Adrenal gland (tissue), 12 donors: ENCODE results near the gene NOL4L. TPM values are rescaled to one million over a fixed set of nuclear protein-coding genes. Genes with fewer than 3 reads are reported as not detected.

Experiments
- DNase-seq, 7 donors: peaks; one replicate each; pipeline ENCODE4 v3.0.0-alpha.2; 2019 to 2020
- H3K27ac ChIP-seq, 5 donors: fragments of 200-600 bp; sonication (generic) in 4 of 5; 1 replicate in 3 of 5; 2 replicates in 2 of 5; pipeline versions ENCODE4 v1.5.1 to v1.8.0; 2016 to 2020; ENCODE audit warnings: mild to moderate bottlenecking in 1 of 5
- H3K27me3 ChIP-seq: fragments of 200-600 bp; 2 replicates; pipeline ENCODE4 v1.8.0; 2021
- H3K36me3 ChIP-seq, 2 donors: fragments of 200-600 bp; replicated peaks in 1 of 2; 1 replicate in 1 of 2; 2 replicates in 1 of 2; pipeline versions ENCODE4 v1.5.1 to v1.8.0; 2018 to 2022
- H3K4me1 ChIP-seq, 2 donors: fragments of 200-600 bp; replicated peaks in 1 of 2; 1 replicate in 1 of 2; 2 replicates in 1 of 2; pipeline versions ENCODE4 v1.5.1 to v1.8.0; 2018 to 2021
- H3K4me3 ChIP-seq, 4 donors: fragments of 200-600 bp; sonication (generic) in 3 of 4; one replicate each; pipeline ENCODE4 v1.5.1; 2016 to 2018
- H3K9me3 ChIP-seq, 3 donors: fragments of 200-600 bp; sonication (generic) in 1 of 3; replicated peaks in 1 of 3; 1 replicate in 2 of 3; 2 replicates in 1 of 3; pipeline versions ENCODE4 v1.5.1 to v1.8.0; 2016 to 2021
- CTCF ChIP-seq, 6 experiments: fragments of 450-650 bp in 4 of 6; fragments of 200-600 bp in 2 of 6; sonication (generic) in 1 of 6; IDR thresholded peaks; 1 replicate in 5 of 6; 2 replicates in 1 of 6; pipeline versions ENCODE4 v1.5.1 to v1.8.0; 2016 to 2021; ENCODE audit warnings: antibody characterized with exemption in 6 of 6, mild to moderate bottlenecking in 2 of 6, moderate library complexity in 1 of 6
- POLR2A ChIP-seq, 2 donors: fragments of 450-650 bp; IDR thresholded peaks; one replicate each; pipeline ENCODE4 v1.6.1; 2017; ENCODE audit warnings: antibody characterized with exemption in 2 of 2, mild to moderate bottlenecking in 2 of 2, moderate library complexity in 1 of 2
- WGBS, 4 donors: extraction: QIAGEN DNeasy Blood & Tissue Kit in 2 of 4; methylation state at CpG; one replicate each; pipeline versions ENCODE4 v1.1.5 to v1.1.7; 2013 to 2017; 5-methylcytosine and 5-hydroxymethylcytosine counted together
- intact Hi-C, 2 donors: fragments of 100-400 bp; cut with DNase I; formaldehyde crosslinking; loops; one replicate each; pipeline versions ENCODE4 v1.14.1 to v1.15.0; 2022 to 2023
- polyA plus RNA-seq, 3 donors: library from polyadenylated mRNA; stranded (reverse); fragments of 200-250 nt in 2 of 3; fragments of 350-450 nt in 1 of 3; fragmentation: Illumina TruSeq in 1 of 3; extraction: RNeasy Lipid Tissue Mini Kit (QIAGEN cat#74804) in 1 of 3; gene quantifications; one replicate each; pipeline ENCODE4 v1.2.3, GENCODE V29; 2013 to 2014
- total RNA-seq, 9 donors: library from RNA; depleted of rRNA in 4 of 9; stranded (reverse); fragments of >200 nt in 4 of 9; fragments of 120-200 nt in 1 of 9; fragmentation: NEBNext Ultra II Directional in 1 of 9; extraction: Animal tissue kit (Norgen Biotek cat#: 25700) in 1 of 9; gene quantifications; one replicate each; pipeline versions ENCODE4 v1.1.0 to v1.2.4, GENCODE V29; 2013 to 2023
- donor health status: healthy with polysubstance abuse.
- donor health status: Bipolar disorder and iron deficiency.
- donor health status: DM: yes; HTN: yes; CAD: no.
- donor health status: DM: no; HTN: no; CAD: no.
- donor health status: DM: no; HTN: no; CAD: no.
- donor health status: DM: yes; HTN: yes; CAD: no.

Gene NOL4L
- total and polyA plus RNA-seq, 12 donors = 6.4 to 30.4 (median 15.7) TPM

- DNase-seq = no peak
- no peaks in the 10 kb centered on the region for H3K9me3 ChIP-seq
- WGBS, 4 donors = 68 to 87% (median 75%) methylated on average over 3 to 17 of the region's 17 CpGs
- H3K27ac ChIP-seq = no peak overlapping the region
- no peaks in the 10 kb centered on the region for H3K27me3 ChIP-seq
- TF ChIP-seq POLR2A (IDR thresholded peaks at IDR 0.05) = no peak
- TF ChIP-seq CTCF (IDR thresholded peaks at IDR 0.05) = no peak
- no peak overlapping the region for H3K4me3 ChIP-seq
- H3K4me1 ChIP-seq = no peaks in the 10 kb centered on the region
- intact Hi-C loops = no loop called here
- H3K36me3 ChIP-seq = no peaks in the 10 kb centered on the region
Observed at GRCh38 chr20:32610472-32611218, 25.5 kb upstream of the NOL4L start.

GRCh38 chr20:32609993-32610392 lies 24.9 kb upstream of the NOL4L start:
- Histone ChIP-seq H3K4me1 (no peaks in the 10 kb centered on the region), H3K4me3 (no peak overlapping the region), H3K27me3 (no peaks in the 10 kb centered on the region), H3K9me3 (no peaks in the 10 kb centered on the region), H3K27ac (no peak overlapping the region), H3K36me3 (no peaks in the 10 kb centered on the region)
- DNase-seq = no peak
- 87 to 100% (median 91%) methylated on average over 4 of the region's 4 CpGs for WGBS, 4 donors
- TF ChIP-seq POLR2A (IDR thresholded peaks at IDR 0.05) = no peak
- no peak for TF ChIP-seq CTCF (IDR thresholded peaks at IDR 0.05)
- intact Hi-C loops = no loop called here

GRCh38 chr20:32609111-32609773 lies 24.1 kb upstream of the NOL4L start:
- H3K27me3 ChIP-seq = no peaks in the 10 kb centered on the region
- TF ChIP-seq CTCF (IDR thresholded peaks at IDR 0.05) = no peak
- no peak for TF ChIP-seq POLR2A (IDR thresholded peaks at IDR 0.05)
- 84 to 92% (median 88%) methylated on average over 5 to 14 of the region's 14 CpGs for WGBS, 4 donors
- H3K4me1 ChIP-seq = no peaks in the 10 kb centered on the region
- H3K36me3 ChIP-seq = no peaks in the 10 kb centered on the region
- DNase-seq = no peak
- H3K9me3 ChIP-seq = no peaks in the 10 kb centered on the region
- no peak overlapping the region for H3K4me3 ChIP-seq
- no peak overlapping the region for H3K27ac ChIP-seq
- intact Hi-C loops = no loop called here

- no peak overlapping the region for H3K4me3 ChIP-seq
- no peak for TF ChIP-seq POLR2A (IDR thresholded peaks at IDR 0.05)
- TF ChIP-seq CTCF (IDR thresholded peaks at IDR 0.05) = no peak
- WGBS, 4 donors = 78 to 87% (median 80%) methylated on average over 5 of the region's 5 CpGs
- no peak for DNase-seq
- no peaks in the 10 kb centered on the region for H3K36me3 ChIP-seq
- H3K27me3 ChIP-seq = no peaks in the 10 kb centered on the region
- no peaks in the 10 kb centered on the region for H3K4me1 ChIP-seq
- intact Hi-C loops = no loop called here
- H3K27ac ChIP-seq = no peak overlapping the region
- H3K9me3 ChIP-seq = no peaks in the 10 kb centered on the region
Observed at GRCh38 chr20:32608664-32609015, 23.5 kb upstream of the NOL4L start.
